NAMALWA (cell line): ENCODE data around the gene SUPT3H.
"Not testable (repeated sequence)": the region's sequence is repeated elsewhere in the genome, so short reads cannot be mapped to it uniquely, and the experiment has no call there.

ENCODE experiments used
- DNase-seq: peaks from one replicate; pipeline ENCODE4 v3.0.0-alpha.2; 2015; ENCODE audit warnings: low spot score

The SUPT3H gene

GRCh38 chr6:45118754-45119153 lies 259.0 kb downstream of the SUPT3H start:
- DNase-seq, result no peak

- no peak for DNase-seq
Observed at GRCh38 chr6:45116714-45117410, 260.9 kb downstream of the SUPT3H start.

- DNase-seq, result no peak
Observed at GRCh38 chr6:45115696-45116095, 262.0 kb downstream of the SUPT3H start.

GRCh38 chr6:45112711-45113110 lies 265.0 kb downstream of the SUPT3H start:
- DNase-seq, result no peak

- DNase-seq, result no peak
Observed at GRCh38 chr6:45109551-45109950, 268.2 kb downstream of the SUPT3H start.

- DNase-seq, result no peak
Observed at GRCh38 chr6:45105170-45105820, 272.4 kb downstream of the SUPT3H start.

- DNase-seq, result no peak
Observed at GRCh38 chr6:45104429-45104828, 273.3 kb downstream of the SUPT3H start.

- no peak for DNase-seq
Observed at GRCh38 chr6:45098256-45098655, 279.5 kb downstream of the SUPT3H start.

GRCh38 chr6:45094831-45095230 lies 282.9 kb downstream of the SUPT3H start:
- no peak for DNase-seq

GRCh38 chr6:45092135-45092534 lies 285.6 kb downstream of the SUPT3H start:
- DNase-seq, result no peak

GRCh38 chr6:45086360-45087084 lies 291.2 kb downstream of the SUPT3H start:
- no peak for DNase-seq

GRCh38 chr6:45084257-45084656 lies 293.5 kb downstream of the SUPT3H start:
- DNase-seq, result no peak

- DNase-seq, result no peak
Observed at GRCh38 chr6:45082091-45082490, 295.6 kb downstream of the SUPT3H start.

- no peak for DNase-seq
Observed at GRCh38 chr6:45081634-45082033, 296.1 kb downstream of the SUPT3H start.

- DNase-seq, result no peak
Observed at GRCh38 chr6:45078432-45078831, 299.3 kb downstream of the SUPT3H start.

GRCh38 chr6:45076217-45076930 lies 301.4 kb downstream of the SUPT3H start:
- DNase-seq, result no peak

- no peak for DNase-seq
Observed at GRCh38 chr6:45075246-45075645, 302.5 kb downstream of the SUPT3H start.

- DNase-seq, result no peak
Observed at GRCh38 chr6:45074439-45074838, 303.3 kb downstream of the SUPT3H start.

GRCh38 chr6:45073771-45074170 lies 304.0 kb downstream of the SUPT3H start:
- DNase-seq, result no peak

GRCh38 chr6:45072673-45073072 lies 305.1 kb downstream of the SUPT3H start:
- DNase-seq, result no peak

- no peak for DNase-seq
Observed at GRCh38 chr6:45072016-45072415, 305.7 kb downstream of the SUPT3H start.

- DNase-seq, result no peak
Observed at GRCh38 chr6:45069091-45069490, 308.6 kb downstream of the SUPT3H start.

- DNase-seq, result not testable (repeated sequence)
Observed at GRCh38 chr6:45067446-45067845, 310.3 kb downstream of the SUPT3H start.
